HepG2 (cell line): ENCODE results near the gene ETFRF1. TPM values are rescaled to one million over a fixed set of nuclear protein-coding genes. Genes with fewer than 3 reads are reported as not detected.

Source experiments
- AKNA ChIP-seq: sonication (generic); formaldehyde crosslinking; IDR thresholded peaks from 2 replicates; pipeline ENCODE4 v1.4.0; 2020; ENCODE audit warnings: missing genetic modification reagents, borderline replicate concordance
- BCL3 ChIP-seq: sonication (generic); formaldehyde crosslinking; IDR thresholded peaks from 2 replicates; pipeline ENCODE4 v1.5.1; 2020; ENCODE audit warnings: mild to moderate bottlenecking, missing genetic modification reagents, moderate library complexity
- BORCS8-MEF2B ChIP-seq: sonication (generic); formaldehyde crosslinking; IDR thresholded peaks from 2 replicates; pipeline ENCODE4 v1.8.0; 2022; ENCODE audit warnings: mild to moderate bottlenecking, missing genetic modification reagents
- BRD4 ChIP-seq: sonication (generic); formaldehyde crosslinking; IDR thresholded peaks from 2 replicates; pipeline ENCODE4 v1.4.0; 2020; ENCODE audit warnings: missing genetic modification reagents
- CBFB ChIP-seq: sonication (generic); formaldehyde crosslinking; IDR thresholded peaks from 2 replicates; pipeline ENCODE4 v1.4.0; 2020; ENCODE audit warnings: missing genetic modification reagents
- DNMT1 ChIP-seq: sonication (generic); formaldehyde crosslinking; IDR thresholded peaks from 2 replicates; pipeline ENCODE4 v1.5.1; 2020; ENCODE audit warnings: mild to moderate bottlenecking, missing genetic modification reagents
- ETV6 ChIP-seq: sonication (generic); formaldehyde crosslinking; conservative IDR thresholded peaks from 2 replicates; pipeline ENCODE4 v1.4.0; 2020; ENCODE audit warnings: missing genetic modification reagents
- HIVEP1 ChIP-seq: sonication (generic); formaldehyde crosslinking; IDR thresholded peaks from 2 replicates; pipeline ENCODE4 v1.4.0; 2020; ENCODE audit warnings: mild to moderate bottlenecking, missing genetic modification reagents
- KLF9 ChIP-seq: IDR thresholded peaks from 2 replicates; pipeline ENCODE4 v1.6.1; 2016; ENCODE audit warnings: low read depth
- MZF1 ChIP-seq: sonication (generic); formaldehyde crosslinking; IDR thresholded peaks from 2 replicates; pipeline ENCODE4 v1.8.1; 2023; ENCODE audit warnings: mild to moderate bottlenecking, missing genetic modification reagents, borderline replicate concordance
- SALL1 ChIP-seq: sonication (generic); formaldehyde crosslinking; IDR thresholded peaks from 2 replicates; pipeline ENCODE4 v1.8.0; 2022; ENCODE audit warnings: mild to moderate bottlenecking, missing genetic modification reagents
- SETDB1 ChIP-seq: sonication (generic); formaldehyde crosslinking; IDR thresholded peaks from 2 replicates; pipeline ENCODE4 v1.5.1; 2020; ENCODE audit warnings: missing genetic modification reagents, mild to moderate bottlenecking, borderline replicate concordance
- SNAPC2 ChIP-seq: sonication (generic); formaldehyde crosslinking; IDR thresholded peaks from 2 replicates; pipeline ENCODE4 v1.8.1; 2022; ENCODE audit warnings: mild to moderate bottlenecking, missing genetic modification reagents
- SP2 ChIP-seq: sonication (generic); formaldehyde crosslinking; IDR thresholded peaks from 2 replicates; pipeline ENCODE4 v1.5.1; 2020; ENCODE audit warnings: mild to moderate bottlenecking, missing genetic modification reagents
- TCF7 ChIP-seq: sonication (generic); IDR thresholded peaks from 2 replicates; pipeline ENCODE4 v1.6.1; 2016; ENCODE audit warnings: antibody characterized with exemption, low read depth
- THYN1 ChIP-seq: sonication (generic); formaldehyde crosslinking; IDR thresholded peaks from 2 replicates; pipeline ENCODE4 v1.8.1; 2023; ENCODE audit warnings: low read depth, mild to moderate bottlenecking, moderate library complexity, missing genetic modification reagents, borderline replicate concordance
- ZFP36L2 ChIP-seq: sonication (generic); formaldehyde crosslinking; IDR thresholded peaks from 2 replicates; pipeline ENCODE4 v1.4.0; 2020; ENCODE audit warnings: missing genetic modification reagents
- ZNF337 ChIP-seq: sonication (generic); formaldehyde crosslinking; IDR thresholded peaks from 2 replicates; pipeline ENCODE4 v1.5.1; 2020; ENCODE audit warnings: missing genetic modification reagents, low read depth, mild to moderate bottlenecking, borderline replicate concordance
- ZNF441 ChIP-seq: sonication (generic); formaldehyde crosslinking; IDR thresholded peaks from 2 replicates; pipeline ENCODE4 v1.7.0; 2021; ENCODE audit warnings: missing genetic modification reagents, borderline replicate concordance
- polyA plus RNA-seq, 8 experiments: library from polyadenylated mRNA; depleted of rRNA in 3 of 8; stranded (reverse) in 7 of 8; unstranded in 1 of 8; fragments of >200 nt; fragmentation: Illumina TruSeq in 4 of 8; extraction: Trizol in 4 of 8; gene quantifications; 2 replicates each; pipeline versions ENCODE4 v1.2.1 to v1.2.3, GENCODE V29; 2011 to 2016; ENCODE audit warnings: low read depth in 4 of 8, missing spikeins in 1 of 8, mixed read lengths in 1 of 8; ENCODE audit not compliant: insufficient read depth in 1 of 8
- total RNA-seq, 5 experiments: library from RNA; depleted of rRNA; stranded (reverse); fragments of >200 nt; fragmentation: Illumina TruSeq; extraction: Trizol; gene quantifications; 2 replicates each; pipeline ENCODE4 v1.2.3, GENCODE V29; 2016; ENCODE audit warnings: low read depth in 1 of 5
- TF ChIP-seq, protein P1 (sequence below): sonication (generic); formaldehyde crosslinking; conservative IDR thresholded peaks from 2 replicates; pipeline ENCODE4 v1.5.0; 2020; ENCODE audit warnings: missing genetic modification reagents

The ETFRF1 gene
- total and polyA plus RNA-seq, 2 of the 13 experiments (the other 11 are each of a cell fraction or from before 2014, with no cell fraction given): 6.8 to 7.0 TPM

DNA sequence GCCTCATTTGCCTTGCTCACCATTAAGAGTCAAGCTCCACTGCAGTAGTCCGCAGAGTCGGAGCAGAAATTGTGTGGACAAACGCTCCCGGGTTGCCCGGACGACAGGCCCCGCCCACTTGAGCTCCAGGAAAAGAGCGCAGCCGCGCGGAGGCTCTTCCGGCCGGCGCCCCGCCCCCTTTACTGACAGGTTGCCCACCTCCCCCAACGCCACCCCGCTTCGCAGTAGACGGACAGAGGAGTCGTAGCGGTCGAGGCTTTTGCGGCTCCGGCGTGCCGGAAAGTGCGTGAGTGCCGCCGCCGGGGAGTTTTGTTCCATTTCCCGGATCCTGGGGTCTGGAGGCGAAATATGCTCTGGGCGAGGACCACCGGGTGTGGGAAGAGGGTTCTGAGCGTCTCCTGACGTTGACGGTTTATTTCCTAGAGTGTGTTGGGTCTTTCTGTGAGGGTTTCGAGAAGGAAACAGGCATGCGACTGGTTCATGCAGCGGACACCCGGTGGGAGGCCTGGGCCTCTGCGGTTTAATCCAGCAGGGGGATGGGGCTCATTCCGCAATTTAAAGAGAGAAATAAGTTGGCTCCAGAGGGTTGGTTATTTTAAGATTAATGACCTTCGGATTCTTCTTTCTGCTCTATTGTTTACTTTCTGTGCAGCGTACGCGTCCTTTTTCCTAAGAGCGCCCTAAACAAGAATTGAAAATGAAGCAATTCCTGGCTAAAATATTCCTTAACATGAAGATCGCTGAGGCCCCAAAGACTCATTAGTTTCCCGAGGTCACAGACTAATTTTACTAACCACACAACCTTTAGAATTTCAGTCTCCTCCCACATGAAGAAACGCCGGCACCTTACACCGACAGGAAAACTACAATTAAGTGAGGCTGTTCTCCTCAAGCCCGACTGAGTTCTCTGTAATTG is at the start of gene ETFRF1, which contains the start of gene DNAI7 (continued):
- TF ChIP-seq SALL1: peak; percentile 87
- TF ChIP-seq SP2: peak; percentile 62
- TF ChIP-seq MZF1: no peak
- no peak for TF ChIP-seq BORCS8-MEF2B
- no peak for TF ChIP-seq TCF7
- TF ChIP-seq, protein P1, sequence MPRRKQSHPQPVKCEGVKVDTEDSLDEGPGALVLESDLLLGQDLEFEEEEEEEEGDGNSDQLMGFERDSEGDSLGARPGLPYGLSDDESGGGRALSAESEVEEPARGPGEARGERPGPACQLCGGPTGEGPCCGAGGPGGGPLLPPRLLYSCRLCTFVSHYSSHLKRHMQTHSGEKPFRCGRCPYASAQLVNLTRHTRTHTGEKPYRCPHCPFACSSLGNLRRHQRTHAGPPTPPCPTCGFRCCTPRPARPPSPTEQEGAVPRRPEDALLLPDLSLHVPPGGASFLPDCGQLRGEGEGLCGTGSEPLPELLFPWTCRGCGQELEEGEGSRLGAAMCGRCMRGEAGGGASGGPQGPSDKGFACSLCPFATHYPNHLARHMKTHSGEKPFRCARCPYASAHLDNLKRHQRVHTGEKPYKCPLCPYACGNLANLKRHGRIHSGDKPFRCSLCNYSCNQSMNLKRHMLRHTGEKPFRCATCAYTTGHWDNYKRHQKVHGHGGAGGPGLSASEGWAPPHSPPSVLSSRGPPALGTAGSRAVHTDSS: no peak
- peak; percentile 70; the same call in 1 of the 2 replicates for TF ChIP-seq ZNF441
- no peak for TF ChIP-seq AKNA (CRISPR knock-in tag)
- TF ChIP-seq THYN1 (CRISPR knock-in tag): no peak
- peak; percentile 39; the same call in 1 of the 2 replicates for TF ChIP-seq CBFB (CRISPR knock-in tag)
- TF ChIP-seq ZNF337 (CRISPR knock-in tag): peak; percentile 80; the same call in 1 of the 2 replicates
- TF ChIP-seq BCL3 (CRISPR knock-in tag): 0 out of 2 replicates have a peak, but pooled peaks have one; percentile 57
- no peak for TF ChIP-seq ZFP36L2 (CRISPR knock-in tag)
- TF ChIP-seq DNMT1 (CRISPR knock-in tag): no peak
- no peak for TF ChIP-seq SETDB1 (CRISPR knock-in tag)
- TF ChIP-seq KLF9 (CRISPR knock-in tag): no peak
- TF ChIP-seq HIVEP1 (CRISPR knock-in tag): no peak
- TF ChIP-seq ETV6: no peak
- no peak for TF ChIP-seq SNAPC2 (CRISPR knock-in tag)
- no peak for TF ChIP-seq BRD4 (CRISPR knock-in tag)
